ENCODE data around the gene PIGT.
"Not testable (repeated sequence)": the region's sequence is repeated elsewhere in the genome, so short reads cannot be mapped to it uniquely, and the experiment has no call there.

The PIGT gene

DNA sequence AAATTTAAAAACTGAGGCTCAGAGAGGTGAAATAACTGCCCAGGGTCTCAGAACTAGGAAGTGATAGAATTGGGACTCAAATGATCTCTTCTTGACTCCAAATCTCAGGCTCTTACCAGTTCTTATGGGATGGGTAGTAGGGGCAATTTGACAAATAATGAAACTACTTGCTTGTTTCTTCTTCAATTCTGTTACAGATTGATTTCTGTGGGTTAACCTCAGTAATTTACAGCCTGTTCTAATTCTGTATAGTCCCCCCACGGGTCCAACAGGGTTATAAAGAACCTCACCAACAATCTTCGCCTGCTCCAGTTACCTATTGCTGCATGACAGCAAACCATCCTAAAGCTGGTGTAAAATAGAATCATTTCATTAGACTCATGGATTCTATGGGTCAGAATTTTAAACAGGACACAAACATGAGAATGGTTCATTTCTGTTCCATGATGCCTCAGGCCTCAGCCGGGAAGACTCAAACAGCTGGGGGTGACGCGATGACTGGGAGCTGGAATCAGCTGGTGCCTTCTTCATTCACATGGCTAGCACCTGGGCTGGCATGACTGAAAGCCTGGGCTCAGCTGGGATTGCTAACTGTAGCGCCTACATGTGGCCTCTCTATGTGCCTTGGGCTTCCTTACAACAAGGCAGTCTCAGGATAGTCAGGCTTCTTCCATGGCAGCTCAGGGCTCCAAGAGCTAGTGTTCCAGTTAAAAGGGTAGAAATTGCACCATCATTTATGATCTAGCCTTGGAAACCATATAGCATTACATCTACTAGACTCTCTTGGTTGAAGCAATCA is 47.0 kb downstream of the PIGT start:
- in situ Hi-C loops (cut with MboI; ENCODE audit: low sequenced_read_pairs), result no loop called here

DNA sequence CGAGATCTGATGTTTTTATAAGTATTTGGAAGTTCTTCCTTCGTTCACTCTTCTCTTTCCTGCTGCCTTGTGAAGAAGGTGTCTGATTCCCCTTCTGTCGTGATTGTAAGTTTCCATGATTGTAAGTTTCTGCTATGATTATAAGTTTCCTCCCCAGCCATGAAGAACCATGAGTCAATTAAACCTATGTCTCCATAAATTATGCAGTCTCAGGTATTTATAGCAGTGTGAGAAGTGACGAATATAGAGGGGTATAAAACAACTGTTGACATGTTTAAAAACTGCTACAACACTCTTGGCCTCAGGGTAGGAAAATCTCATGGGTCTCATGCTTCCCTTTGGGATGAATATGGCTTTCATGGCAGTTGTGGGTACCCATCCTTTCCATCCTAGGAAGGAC is 47.8 kb downstream of the PIGT start:
- in situ Hi-C loops (cut with MboI; ENCODE audit: low sequenced_read_pairs), result no loop called here

DNA sequence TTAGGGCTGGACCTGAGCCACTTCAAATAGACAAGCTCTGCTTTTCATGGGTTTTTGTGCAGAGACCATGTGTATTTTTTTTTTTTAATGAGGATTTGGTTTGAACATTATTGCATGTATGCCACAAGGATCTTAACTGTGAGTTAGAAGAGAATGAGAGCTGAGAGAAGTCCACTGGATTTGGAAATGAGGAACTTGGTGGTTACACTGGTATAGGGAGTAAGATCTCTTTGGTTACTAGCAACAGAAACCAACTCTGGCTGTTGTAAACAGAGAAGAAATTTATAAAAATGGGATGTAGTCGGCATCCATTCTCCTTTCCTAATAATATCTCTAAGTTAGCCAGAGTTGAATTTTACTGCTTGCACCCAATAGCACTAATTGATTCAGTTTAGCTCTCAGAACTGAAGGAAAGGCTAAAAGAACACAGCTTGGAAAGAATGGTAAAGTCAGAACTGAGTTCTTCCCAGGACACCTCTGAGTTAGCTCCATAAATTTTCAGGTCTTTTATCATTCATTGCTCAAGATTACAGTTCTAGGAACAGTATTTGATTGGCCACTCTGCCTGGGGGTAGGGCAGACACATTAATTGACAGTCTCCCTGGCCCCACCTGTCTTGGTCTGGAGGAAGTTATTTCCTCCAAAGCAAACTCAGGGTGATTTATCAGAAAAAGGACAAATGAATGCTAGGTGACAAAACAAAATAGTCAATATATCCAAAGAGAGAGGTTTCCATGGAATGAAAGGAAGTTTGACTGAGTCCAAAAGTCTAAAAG is 49.7 kb downstream of the PIGT start:
- in situ Hi-C loops (cut with MboI; ENCODE audit: low sequenced_read_pairs), result no loop called here

DNA sequence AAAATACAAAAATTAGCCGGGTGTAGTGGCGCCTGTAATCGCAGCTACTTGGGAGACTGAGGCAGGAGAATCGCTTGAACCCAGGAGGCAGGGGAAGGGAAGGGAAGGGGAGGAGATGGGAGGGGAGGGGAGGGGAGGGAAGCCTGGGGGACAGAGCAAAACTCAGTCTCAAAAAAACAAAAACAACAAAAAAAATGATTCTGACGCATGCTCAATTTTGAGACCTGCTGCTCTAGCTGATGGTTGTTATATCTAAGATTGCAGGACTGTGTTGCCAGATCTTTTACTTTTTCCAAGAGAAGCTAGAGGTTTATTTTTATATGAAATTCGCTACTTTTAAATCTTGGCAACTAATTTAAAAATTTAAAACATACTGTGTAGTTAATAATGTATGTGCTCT is 51.2 kb downstream of the PIGT start:
- in situ Hi-C loops (cut with MboI; ENCODE audit: low sequenced_read_pairs), result no loop called here

DNA sequence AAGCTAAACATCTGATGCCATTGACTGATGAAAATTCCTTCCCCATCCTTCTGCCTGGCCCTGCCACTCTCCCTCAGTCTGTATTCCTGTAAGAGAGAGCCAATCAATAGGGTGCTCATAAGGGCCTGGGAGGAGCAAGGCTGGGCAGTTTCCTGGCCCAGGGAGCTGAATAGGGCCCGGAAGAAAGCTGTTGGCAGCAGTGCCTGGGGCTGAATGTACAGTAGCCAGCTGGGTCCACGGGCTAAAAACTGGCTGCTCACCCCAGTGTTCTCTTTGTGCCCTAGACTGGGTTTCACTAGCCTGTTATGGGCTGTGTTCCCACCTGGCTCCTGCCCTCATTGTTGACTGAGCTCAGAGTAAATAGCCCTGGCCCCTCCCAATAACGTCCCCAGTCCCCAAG is 51.9 kb downstream of the PIGT start:
- in situ Hi-C loops (cut with MboI; ENCODE audit: low sequenced_read_pairs), result no loop called here

DNA sequence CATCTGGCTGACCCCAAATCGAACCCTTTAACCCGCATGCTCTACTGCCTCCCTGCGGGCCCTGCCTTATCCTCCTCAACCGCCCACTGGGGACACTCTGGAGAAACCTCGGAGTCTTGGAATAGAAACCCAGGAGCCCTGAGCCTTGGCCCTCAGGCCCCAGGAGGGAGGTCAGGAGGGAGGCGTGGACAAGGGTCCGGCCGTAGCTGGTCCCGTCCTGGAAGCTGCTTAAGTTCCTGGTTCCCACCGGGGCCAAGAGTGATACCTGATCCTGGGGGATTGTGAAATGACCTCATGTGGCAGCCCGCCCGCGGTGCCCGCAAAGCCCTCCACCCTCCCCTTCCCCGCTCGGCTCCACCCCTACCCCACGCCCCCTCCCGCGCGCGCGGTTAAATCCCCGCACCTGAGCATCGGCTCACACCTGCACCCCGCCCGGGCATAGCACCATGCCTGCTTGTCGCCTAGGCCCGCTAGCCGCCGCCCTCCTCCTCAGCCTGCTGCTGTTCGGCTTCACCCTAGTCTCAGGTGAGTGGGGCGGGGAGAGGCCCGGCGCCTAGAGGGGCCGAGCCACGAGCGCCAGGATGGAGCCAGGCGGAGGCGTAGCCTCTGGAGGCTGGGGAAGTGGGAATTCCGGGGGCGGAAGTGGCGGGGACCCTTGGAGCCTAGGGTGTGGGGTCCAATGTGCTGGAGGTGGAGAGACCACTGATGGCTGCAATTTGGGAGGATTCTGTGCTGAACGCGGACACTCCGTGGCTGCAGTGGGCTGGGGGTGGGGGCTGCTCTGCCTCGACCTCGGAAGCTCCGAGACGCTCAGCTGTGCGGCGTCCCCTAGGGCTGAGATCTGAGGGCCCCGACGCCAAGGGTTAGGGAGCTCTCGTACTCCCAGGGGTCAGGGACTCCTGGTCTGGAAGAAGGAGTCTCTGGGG is 53.7 kb downstream of the PIGT start, which contains the start of gene WFDC2:
TSS of gene WFDC2 (plus strand) at position 418 of the 926 bp plus-strand sequence. CDS start at position 447, 29 bp downstream.
- in situ Hi-C loops (cut with MboI; ENCODE audit: low sequenced_read_pairs), result no loop called here

DNA sequence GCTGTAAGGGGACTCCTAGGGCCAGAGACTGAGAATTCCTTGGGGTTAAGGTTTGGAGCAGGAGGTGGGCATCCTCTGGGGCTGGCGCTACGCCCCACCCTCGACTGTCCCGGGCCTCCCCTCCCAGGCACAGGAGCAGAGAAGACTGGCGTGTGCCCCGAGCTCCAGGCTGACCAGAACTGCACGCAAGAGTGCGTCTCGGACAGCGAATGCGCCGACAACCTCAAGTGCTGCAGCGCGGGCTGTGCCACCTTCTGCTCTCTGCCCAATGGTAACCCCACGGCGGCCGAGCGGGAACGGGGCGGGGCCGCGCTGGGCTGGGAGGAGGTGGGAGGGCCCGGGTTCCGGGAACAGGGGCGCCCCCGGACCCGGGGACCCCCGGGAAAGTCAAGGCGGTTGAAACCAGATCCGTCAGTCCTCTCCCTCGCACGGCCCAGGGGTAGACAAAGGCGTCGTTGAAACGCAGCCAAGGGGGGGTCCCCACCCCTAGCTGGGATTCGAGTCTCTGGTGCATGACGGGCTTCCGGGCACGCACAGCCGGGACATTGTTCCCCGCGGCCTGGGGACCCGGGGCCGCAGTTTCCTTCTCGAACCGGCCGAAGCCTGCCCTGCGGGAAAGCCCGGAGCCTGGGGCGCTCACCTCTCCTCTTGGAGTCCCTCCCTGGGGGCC is 54.5 kb downstream of the PIGT start:
- in situ Hi-C loops (cut with MboI; ENCODE audit: low sequenced_read_pairs), result no loop called here

DNA sequence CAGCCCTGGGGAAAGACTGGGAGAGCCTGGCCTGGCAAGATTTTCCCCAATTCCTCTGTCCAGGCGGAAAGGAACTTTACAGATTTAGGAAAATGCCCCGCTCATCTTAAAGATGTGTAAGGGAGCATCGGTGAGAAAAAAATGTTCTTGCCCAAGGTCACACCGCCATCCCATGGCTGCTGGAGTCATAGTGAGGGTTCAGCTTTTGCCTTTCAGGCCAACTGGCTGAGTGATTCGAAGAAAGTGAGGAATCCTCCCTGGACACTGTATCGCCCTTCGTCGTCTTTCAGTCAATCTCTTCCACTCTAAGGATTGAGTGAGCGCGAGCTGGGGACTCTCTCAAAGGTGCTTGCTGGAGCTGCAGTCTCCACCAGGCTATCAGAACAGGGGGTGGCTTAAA is 55.0 kb downstream of the PIGT start:
- in situ Hi-C loops (cut with MboI; ENCODE audit: low sequenced_read_pairs), result no loop called here

DNA sequence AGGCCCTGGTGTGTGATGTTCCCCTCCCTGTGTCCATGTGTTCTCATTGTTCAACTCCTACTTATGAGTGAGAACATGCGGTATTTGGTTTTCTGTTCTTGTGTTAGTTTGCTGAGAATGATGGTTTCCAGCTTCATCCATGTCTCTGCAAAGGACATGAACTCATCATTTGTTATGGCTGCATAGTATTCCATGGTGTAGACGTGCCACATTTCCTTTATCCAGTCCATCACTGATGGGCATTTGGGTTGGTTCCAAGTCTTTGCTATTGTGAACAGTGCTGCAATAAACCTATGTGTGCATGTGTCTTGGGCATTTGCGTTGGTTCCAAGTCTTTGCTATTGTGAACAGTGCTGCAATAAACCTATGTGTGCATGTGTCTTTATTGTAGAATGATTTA is 56.3 kb downstream of the PIGT start:
- in situ Hi-C loops (cut with MboI; ENCODE audit: low sequenced_read_pairs), result not testable (repeated sequence)
